ENCODE measurements around the gene PTPN20. TPM values are rescaled to one million over a fixed set of nuclear protein-coding genes. Genes with fewer than 3 reads are reported as not detected.

The PTPN20 gene
- total RNA-seq, 1 experiment from 2014 or later, result not detected

GRCh38 chr10:47008769-47009168, 97.5 kb downstream of the PTPN20 start:
- Mint-ChIP-seq H3K36me3 (ENCODE audit: insufficient read depth in 1 of 3, low read depth in 3 of 3) (no peaks in the 10 kb centered on the region), H3K4me1 (no peaks in the 10 kb centered on the region), H3K4me3 (no peak overlapping the region), H3K9me3 (no peaks in the 10 kb centered on the region), H3K27me3 (ENCODE audit: low read depth) (peaks cover 9% of the 10 kb centered on the region), H3K27ac (no peak overlapping the region)
- H3K23me2 ChIP-seq (ENCODE audit: insufficient read length, low read depth, low read length, poor library complexity, severe bottlenecking), result no peaks in the 10 kb centered on the region
- no peak overlapping the region for H4K5ac ChIP-seq (ENCODE audit: insufficient read length, low read depth, low read length)
- H3T11ph ChIP-seq (ENCODE audit: low read length), result no peak overlapping the region
- H2AFZ ChIP-seq (ENCODE audit: low read length), result no peak overlapping the region
- no peaks in the 10 kb centered on the region for H4K20me1 ChIP-seq (ENCODE audit: control insufficient read depth, insufficient read depth, insufficient read length)
- no peak overlapping the region for H4K8ac ChIP-seq (replicated peaks; ENCODE audit: insufficient read length, low read depth, low read length)
- no peak overlapping the region for H3K14ac ChIP-seq (ENCODE audit: insufficient read depth, low read length)
- TF ChIP-seq, protein P1, sequence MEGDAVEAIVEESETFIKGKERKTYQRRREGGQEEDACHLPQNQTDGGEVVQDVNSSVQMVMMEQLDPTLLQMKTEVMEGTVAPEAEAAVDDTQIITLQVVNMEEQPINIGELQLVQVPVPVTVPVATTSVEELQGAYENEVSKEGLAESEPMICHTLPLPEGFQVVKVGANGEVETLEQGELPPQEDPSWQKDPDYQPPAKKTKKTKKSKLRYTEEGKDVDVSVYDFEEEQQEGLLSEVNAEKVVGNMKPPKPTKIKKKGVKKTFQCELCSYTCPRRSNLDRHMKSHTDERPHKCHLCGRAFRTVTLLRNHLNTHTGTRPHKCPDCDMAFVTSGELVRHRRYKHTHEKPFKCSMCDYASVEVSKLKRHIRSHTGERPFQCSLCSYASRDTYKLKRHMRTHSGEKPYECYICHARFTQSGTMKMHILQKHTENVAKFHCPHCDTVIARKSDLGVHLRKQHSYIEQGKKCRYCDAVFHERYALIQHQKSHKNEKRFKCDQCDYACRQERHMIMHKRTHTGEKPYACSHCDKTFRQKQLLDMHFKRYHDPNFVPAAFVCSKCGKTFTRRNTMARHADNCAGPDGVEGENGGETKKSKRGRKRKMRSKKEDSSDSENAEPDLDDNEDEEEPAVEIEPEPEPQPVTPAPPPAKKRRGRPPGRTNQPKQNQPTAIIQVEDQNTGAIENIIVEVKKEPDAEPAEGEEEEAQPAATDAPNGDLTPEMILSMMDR (conservative IDR thresholded peaks at IDR 0.05), result no peak
- no peak for DNase-seq
- H2BK5ac ChIP-seq (ENCODE audit: insufficient read length, low read length), result no peak overlapping the region
- H3K18ac ChIP-seq (ENCODE audit: insufficient read length, low read depth, low read length), result no peak overlapping the region
- WGBS (ENCODE audit: extremely low coverage, insufficient read length, low lambda C conversion rate), result no CpG with 5 or more reads among the region's 2 CpGs
- H3K27me3 ChIP-seq (ENCODE audit: insufficient read depth, low read length), result no peaks in the 10 kb centered on the region
- no peak overlapping the region for H2BK20ac ChIP-seq (ENCODE audit: low read depth, low read length, poor library complexity, severe bottlenecking)
- no peak overlapping the region for H2AK5ac ChIP-seq (ENCODE audit: insufficient read length, low read length)
- no peaks in the 10 kb centered on the region for H3K79me2 ChIP-seq (ENCODE audit: insufficient read depth, low read length)
- no peaks in the 10 kb centered on the region for H3K9me3 ChIP-seq (ENCODE audit: control insufficient read depth, low read depth, low read length)
- no peak overlapping the region for H3K27ac ChIP-seq (ENCODE audit: insufficient read length, low read depth, low read length)
- H4K91ac ChIP-seq (ENCODE audit: insufficient read length, low read depth, low read length), result no peak overlapping the region
- H3K56ac ChIP-seq (ENCODE audit: insufficient read length, low read depth, low read length), result no peak overlapping the region
- H2BK12ac ChIP-seq (ENCODE audit: insufficient read length, low read depth, low read length), result no peak overlapping the region
- H3K9ac ChIP-seq (ENCODE audit: extremely low read depth, insufficient read length, low read length), result no peak overlapping the region
- no peaks in the 10 kb centered on the region for H3K79me1 ChIP-seq (ENCODE audit: insufficient read depth, low read depth, low read length, poor library complexity, severe bottlenecking)
- no peak overlapping the region for H2BK15ac ChIP-seq (ENCODE audit: low read depth, low read length)
- no peak overlapping the region for H3K4me2 ChIP-seq (ENCODE audit: insufficient read depth, insufficient read length, low read length)
- no peaks in the 10 kb centered on the region for H3K4me1 ChIP-seq (ENCODE audit: insufficient read depth, low read length)
- no peak overlapping the region for H2BK120ac ChIP-seq (ENCODE audit: low read depth, low read length, poor library complexity, severe bottlenecking)
- H3K23ac ChIP-seq (ENCODE audit: insufficient read length, low read depth, low read length), result no peak overlapping the region
- H3K4ac ChIP-seq (ENCODE audit: low read depth, low read length), result no peak overlapping the region

Data from H9 (cell line).